ENCODE measurements around the gene KRTAP4-2.
"Not testable (repeated sequence)": the region's sequence is repeated elsewhere in the genome, so short reads cannot be mapped to it uniquely, and the experiment has no call there.

Gene KRTAP4-2

DNA sequence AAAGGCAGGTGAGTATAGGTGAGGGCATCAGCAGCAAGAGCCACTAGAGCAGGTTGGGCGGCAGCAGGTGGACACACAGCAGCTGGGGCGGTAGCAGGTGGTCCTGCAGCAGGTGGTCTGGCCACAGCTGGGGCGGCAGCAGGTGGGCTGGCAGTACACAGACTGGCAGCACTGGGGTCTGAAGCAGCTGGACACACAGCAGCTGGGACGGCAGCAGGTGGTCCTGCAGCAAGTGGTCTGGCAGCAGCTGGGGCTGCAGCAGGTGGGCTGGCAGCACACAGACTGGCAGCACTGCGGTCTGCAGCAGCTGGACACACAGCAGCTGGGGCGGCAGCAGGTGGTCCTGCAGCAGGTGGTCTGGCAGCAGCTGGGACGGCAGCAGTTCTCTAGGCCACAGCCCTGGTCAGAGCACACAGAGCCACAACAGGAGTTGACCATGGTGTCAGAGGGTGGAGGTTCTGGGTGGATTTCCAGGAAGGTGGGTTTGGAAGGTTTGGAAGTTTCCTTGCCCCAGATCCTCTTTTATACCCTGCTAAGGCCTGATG, at the start of gene KRTAP4-2:
Gene KRTAP4-2, minus strand, starts transcription at position 495 of the 545 bp plus-strand sequence. Its CDS starts 57 bp downstream, at position 438.
- Histone ChIP-seq H3K27ac (no peak within 1 kb of the TSS), H3K4me3 (no peak within 1 kb of the TSS)
- DNase-seq (ENCODE audit: low spot score), result no peak
- no peak for TF ChIP-seq CTCF (IDR thresholded peaks at IDR 0.05)

DNA sequence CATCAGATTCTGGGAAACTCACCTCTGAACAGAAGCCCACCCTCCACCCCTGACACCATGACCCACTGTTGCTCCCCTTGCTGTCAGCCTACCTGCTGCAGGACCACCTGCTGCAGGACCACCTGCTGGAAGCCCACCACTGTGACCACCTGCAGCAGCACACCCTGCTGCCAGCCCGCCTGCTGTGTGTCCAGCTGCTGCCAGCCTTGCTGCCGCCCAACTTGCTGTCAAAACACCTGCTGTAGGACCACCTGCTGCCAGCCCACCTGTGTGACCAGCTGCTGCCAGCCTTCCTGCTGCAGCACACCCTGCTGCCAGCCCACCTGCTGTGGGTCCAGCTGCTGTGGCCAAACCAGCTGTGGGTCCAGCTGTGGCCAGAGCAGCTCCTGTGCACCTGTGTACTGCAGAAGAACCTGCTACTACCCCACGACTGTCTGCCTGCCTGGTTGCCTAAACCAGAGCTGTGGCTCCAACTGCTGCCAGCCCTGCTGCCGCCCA, 48.6 kb upstream of the KRTAP4-2 start, which contains the start of gene KRTAP9-2:
Gene KRTAP9-2, plus strand, starts transcription at position 51 of the 498 bp plus-strand sequence. Its CDS starts 7 bp downstream, at position 58.
- not testable (repeated sequence) for H3K4me3 ChIP-seq; DNase-seq (ENCODE audit: low spot score); H3K27ac ChIP-seq

GRCh38 chr17:41226051-41226450, 48.0 kb upstream of the KRTAP4-2 start:
- H3K4me3 ChIP-seq, result no peak overlapping the region

DNA sequence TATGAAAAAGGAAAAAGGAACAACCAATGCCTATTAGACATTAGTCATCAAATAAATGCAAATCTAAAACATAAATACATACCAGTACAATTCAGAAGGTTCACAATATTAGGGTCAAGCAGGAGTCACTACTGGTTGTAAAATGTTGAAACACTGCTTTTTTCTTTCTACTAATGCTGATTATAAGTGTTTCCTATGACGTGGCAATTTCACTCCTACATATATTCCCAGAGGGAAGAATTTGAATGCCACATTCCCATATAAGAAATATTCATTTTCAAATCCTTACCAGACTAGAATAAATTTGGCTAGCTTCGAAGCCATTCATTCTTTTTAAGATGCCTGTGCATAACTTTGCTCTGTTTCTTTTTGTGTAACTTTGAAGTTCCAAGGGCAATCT, 45.8 kb upstream of the KRTAP4-2 start:
- Histone ChIP-seq H3K27ac (no peak overlapping the region), H3K4me3 (no peak overlapping the region)
- no peak for TF ChIP-seq CTCF (IDR thresholded peaks at IDR 0.05)
- no peak for DNase-seq (ENCODE audit: low spot score)

More at GRCh38 chr17:41226051-41226450, 48.0 kb upstream of the KRTAP4-2 start:
- no peak overlapping the region for H3K27ac ChIP-seq
- no peak for DNase-seq (ENCODE audit: low spot score)
- no peak for TF ChIP-seq CTCF (IDR thresholded peaks at IDR 0.05)

GRCh38 chr17:41215681-41216080, 37.7 kb upstream of the KRTAP4-2 start:
- Histone ChIP-seq H3K27ac (no peak overlapping the region), H3K4me3 (no peak overlapping the region)
- no peak for DNase-seq (ENCODE audit: low spot score)
- TF ChIP-seq CTCF (IDR thresholded peaks at IDR 0.05), result no peak

DNA sequence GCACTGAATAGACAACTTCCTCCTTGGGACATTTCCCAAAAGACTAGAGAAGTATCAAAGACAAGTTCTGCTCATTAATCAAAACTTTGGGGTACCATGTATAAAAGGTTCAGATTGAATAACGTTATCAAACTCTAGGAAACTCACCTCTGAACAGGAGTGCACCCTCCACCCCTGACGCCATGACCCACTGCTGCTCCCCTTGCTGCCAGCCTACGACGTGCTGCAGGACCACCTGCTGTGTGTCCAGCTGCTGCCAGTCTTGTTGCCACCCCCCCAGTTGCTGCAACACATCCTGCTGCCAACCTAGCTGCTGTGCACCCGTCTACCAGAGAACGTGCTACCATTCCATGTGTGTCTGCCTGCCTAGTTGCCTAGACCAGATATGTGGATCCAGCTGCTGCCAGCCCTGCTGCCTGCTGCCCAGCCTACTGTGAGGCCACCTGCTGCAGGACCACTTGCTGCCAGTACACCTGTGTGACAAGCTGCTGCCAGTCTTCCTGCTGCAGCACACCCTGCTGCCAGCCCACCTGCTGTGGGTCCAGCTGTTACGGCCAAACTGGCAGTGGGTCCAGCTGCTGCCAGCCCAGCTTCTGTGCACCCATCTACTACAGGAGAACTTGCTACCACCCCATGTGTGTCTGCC, 34.6 kb upstream of the KRTAP4-2 start:
- no peak overlapping the region for H3K4me3 ChIP-seq
- TF ChIP-seq CTCF (IDR thresholded peaks at IDR 0.05), result no peak
- H3K27ac ChIP-seq, result no peak overlapping the region
- DNase-seq (ENCODE audit: low spot score), result peak; percentile 59

GRCh38 chr17:41211845-41212466, 33.9 kb upstream of the KRTAP4-2 start:
- no peak for TF ChIP-seq CTCF (IDR thresholded peaks at IDR 0.05)
- no peak overlapping the region for H3K4me3 ChIP-seq
- no peak overlapping the region for H3K27ac ChIP-seq
- no peak for DNase-seq (ENCODE audit: low spot score)

All from coronary artery (tissue), 2 donors.